HG03095 (cell line): ENCODE results near the gene INTS4.
"Not testable (repeated sequence)": the region's sequence is repeated elsewhere in the genome, so short reads cannot be mapped to it uniquely, and the experiment has no call there.

ENCODE experiments used
- ATAC-seq: cut with Tn5 transposase; IDR thresholded peaks from one replicate; pipeline ENCODE4 v1.9.1; 2021; ENCODE audit warnings: moderate library complexity; ENCODE audit not compliant: unreplicated experiment

INTS4 gene

DNA sequence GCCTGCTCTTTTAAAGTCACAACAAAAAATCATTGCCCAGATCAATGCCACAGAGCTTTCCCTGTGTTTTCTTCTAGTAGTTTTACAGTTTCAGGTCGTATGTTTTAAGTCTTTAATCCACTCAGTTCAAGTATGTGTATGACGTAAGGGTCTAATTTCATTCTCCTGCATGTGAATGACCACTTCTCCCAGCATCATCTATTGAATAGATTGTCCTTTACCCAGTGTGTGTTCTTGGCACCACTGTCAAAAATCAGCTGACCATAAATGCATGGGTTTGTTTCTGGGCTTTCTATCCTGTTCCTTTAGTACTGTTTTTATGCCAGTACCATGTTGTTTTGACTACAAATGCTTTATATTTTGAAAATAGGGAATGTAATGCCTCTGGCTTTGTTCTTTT is 28.1 kb downstream of the INTS4 start:
- no peak for ATAC-seq

DNA sequence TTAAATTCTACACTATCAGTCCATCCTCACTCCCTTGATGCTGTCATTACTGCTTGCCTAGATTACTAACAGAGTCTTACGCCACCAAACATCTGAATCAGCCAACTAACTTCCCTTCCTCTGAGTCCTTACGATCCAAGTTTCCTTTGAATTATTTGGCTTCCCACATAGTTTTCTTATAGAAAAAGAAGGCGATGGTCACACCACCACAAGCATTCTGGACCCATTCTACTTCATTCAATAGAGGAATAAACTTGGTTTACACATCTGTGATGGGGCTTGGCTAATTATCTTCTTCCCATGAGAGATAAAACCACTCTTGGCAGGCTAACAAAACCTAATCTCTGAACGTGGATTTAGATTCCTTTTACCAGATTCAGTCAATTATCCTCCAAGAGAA is 35.0 kb downstream of the INTS4 start:
- ATAC-seq, result no peak

DNA sequence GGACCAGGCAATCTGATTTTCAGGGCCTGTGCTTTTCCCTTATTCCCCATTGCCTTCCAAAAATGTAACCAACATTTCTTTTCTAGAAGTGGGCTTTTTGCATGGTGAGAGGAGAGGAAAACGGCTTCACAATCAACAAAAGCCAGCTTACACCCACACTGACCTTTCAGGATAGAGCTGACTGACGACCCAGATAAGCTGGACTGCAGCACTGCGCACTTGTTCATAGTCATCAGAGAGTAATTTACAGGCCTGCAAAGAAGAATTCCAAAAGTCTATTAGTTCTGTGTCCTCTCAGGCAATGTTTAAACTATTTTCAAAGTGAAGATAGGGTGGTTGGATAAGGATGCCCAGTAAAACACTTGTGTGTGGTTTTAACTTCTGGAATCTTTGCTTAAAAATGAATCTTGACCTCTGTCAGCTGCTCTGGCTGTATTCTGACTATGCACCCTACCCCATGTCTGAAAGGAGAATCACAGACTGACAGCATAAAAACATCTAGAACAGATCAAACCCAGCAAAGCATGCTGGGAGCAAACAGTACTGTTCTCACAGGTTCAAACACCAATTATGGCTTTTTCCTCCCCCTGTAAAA is 35.8 kb downstream of the INTS4 start:
- not testable (repeated sequence) for ATAC-seq

DNA sequence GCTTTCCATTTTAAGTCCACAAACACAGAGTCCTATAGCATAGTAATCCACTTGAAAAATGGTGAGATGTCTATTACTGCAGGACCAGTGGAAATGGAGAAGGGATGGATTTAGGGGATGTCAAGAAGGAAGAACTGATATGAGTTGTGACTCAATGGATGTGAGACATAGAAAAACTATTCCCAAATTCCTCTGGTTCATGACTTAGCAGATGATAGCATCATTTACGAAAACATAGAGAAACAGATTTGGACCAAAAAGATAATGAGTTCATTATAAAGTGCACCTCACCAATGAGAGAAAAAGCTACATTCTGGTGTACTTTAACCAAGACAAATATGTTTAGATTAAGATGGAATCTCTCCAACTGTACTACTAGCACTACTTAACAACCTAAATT is 51.2 kb downstream of the INTS4 start:
- ATAC-seq, result not testable (repeated sequence)

DNA sequence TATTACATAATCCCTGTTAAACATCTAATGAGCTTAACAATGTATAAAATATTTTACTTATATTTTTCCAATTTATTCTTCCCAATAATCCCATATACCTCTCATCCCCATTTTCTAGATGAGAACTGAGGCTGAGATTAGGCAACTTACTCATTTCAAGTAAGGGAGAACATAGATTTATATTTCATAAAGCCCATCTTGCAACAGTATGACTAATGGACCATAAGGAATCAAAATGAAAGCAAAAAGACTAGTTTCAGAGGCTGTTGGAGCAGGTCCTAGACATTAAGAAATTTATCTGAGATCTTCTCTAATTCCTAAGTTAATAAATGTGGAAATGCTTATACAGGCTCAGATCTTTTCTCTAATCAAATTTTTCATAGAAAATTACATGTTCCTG is 52.0 kb downstream of the INTS4 start:
- ATAC-seq, result not testable (repeated sequence)

DNA sequence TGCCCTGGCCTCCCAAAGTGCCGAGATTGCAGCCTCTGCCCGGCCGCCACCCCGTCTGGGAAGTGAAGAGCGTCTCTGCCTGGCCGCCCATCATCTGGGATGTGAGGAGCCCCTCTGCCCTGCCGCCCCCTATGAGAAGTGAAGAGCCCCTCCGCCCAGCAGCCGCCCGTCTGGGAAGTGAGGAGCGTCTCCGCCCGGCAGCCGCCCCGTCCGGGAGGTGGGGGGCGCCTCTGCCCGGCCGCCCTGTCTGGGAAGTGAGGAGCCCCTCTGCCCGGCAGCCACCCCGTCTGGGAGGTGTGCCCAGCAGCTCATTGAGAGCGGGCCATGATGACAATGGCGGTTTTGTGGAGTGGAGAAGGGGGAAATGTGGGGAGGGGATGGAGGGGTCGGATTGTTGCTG is 60.9 kb downstream of the INTS4 start:
- ATAC-seq, result not testable (repeated sequence)

DNA sequence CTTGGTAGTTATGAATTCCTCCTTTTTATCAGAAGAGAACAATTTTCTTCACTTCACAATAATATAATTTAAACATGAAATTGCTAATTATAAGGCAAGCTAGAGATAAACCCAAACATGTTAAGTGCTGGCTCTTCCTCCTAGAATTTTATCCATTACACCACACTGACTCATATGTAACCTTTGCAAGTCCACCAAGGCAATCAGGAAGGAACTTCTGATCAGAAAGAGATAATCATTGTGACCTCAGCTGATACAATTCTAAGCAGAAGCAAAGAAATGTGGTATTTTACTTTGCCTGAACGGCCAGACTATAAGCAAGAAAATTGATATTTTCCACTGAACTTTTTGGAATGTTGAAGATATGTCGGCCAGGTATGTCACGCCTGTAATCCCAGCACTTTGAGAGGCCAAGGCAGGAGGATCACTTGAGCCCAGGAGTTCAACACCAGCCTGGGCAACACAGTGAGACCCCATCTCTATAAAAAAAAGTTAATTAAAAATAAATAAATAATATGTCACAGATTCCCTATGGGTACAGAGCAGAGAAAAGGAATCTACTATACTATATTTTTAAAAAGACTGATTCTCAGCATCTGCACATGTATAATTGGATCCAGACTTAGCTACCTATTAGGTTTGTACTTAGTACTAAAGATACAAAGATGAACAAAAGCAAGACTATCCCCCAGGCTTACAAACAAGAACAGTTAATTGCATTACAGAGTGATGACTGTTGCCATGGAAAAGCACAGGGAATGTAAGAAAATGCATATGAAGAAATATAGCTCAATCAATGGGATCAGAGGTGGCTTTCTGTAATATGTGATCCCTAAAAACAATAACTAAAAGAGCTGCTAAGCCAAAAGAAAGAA is 63.9 kb downstream of the INTS4 start:
- not testable (repeated sequence) for ATAC-seq

DNA sequence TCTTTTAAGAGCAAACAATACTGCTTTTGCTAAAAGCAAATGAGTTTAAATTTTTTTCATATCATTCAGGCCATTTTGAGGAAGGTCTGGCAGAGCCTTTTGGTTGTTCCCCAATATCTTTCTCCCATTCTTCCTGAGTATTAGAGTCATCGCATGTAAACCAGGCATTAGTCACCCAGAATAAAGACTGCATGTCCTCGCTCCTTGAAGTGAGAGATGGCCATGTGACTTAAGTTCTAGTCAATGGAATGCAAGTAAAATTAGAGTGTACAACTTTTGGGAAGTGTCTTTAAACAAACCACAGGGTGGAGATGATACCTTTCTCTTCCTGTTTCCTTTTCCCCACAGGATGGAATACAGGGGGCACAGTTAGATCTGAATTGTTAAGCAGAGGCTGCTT is 76.8 kb downstream of the INTS4 start:
- not testable (repeated sequence) for ATAC-seq

DNA sequence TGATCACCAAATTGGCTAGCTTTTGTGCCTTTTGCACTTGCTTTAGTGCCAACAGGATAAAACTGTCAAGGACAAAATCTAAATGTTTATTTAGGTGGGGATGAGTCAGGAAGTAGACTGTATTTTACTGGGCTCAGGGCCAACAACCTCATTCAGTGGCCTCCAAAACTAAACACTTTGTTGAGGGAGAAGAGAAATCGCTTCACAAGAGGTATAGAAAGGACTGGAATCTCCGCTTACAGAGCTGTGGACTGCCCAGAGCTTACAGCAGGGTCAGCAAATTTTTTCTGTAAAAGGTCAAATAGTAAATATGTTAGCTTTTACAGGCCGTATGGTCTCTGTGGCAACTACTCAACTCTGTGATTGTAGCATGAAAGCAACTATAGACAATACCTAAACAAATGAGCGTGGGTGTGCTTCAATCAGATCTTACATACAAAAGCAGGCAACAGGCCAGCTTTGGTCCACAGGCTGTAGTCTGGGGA is 80.1 kb downstream of the INTS4 start:
- not testable (repeated sequence) for ATAC-seq

DNA sequence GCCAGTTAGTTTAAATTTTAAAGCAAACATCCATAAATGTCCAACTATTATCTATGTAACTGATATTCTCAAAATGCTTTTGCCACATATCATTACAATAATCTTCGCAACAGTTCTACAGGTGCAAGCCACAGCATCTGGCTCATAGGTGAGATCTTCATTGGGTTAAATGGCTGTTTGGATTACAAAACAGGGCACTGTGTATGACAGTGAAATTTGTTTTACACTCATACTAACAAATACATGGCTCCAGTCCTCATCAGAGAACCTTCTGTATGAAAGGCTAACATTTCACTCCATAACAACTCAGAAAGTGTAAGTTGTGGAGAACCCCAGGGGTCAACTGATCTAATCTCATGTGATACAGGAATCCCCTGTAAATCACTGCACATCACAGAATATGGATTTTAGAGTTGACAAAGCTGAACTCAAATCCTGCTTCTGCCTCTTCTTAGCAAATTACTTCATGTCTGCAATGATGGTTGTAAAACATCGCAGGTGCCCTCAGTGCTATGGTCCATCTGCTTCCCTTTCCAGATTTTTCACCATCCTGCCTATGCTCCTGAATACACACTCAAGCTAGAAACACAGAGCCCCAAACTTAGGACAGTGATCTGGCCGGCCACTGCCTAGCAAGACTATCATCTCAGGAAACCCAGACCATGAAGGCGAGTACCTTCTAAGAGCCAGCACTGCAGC is 80.7 kb downstream of the INTS4 start:
- not testable (repeated sequence) for ATAC-seq

DNA sequence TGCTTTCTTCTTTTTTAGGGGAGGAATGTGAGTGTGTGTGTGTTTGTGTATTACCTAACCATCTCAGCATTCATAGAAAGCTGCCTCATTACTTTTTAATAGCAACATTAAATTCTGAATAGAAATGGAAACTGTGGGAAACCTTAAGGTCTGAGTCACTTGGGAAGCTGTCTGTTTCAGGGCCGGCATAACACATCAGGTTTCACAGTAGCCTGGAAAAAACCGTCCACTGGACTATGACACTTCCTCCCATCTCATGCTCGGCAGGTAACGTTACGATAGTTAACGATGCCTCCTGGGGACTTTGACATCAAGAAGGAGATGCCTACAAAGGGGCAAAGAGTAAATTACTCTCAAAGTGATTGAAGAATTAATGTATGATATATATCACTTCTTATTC is 83.6 kb downstream of the INTS4 start:
- not testable (repeated sequence) for ATAC-seq

DNA sequence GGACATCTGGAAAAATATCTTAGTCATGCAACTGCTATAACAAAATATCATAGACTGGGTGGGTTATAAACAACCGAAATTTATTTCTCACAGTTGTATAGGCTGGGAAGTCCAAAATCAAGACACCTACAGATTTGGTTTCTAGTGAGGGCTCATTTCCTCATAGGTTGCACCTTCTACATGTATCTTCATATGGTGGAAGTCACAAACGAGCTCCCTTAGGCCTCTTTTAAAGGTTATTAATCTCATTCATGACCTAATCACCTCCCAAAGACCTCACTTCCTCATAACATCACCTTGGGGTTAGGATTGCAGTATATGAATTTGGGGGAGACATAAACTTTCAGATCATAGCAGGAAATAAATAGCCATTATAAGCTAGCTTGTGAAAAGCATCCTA is 85.2 kb downstream of the INTS4 start:
- ATAC-seq, result no peak

DNA sequence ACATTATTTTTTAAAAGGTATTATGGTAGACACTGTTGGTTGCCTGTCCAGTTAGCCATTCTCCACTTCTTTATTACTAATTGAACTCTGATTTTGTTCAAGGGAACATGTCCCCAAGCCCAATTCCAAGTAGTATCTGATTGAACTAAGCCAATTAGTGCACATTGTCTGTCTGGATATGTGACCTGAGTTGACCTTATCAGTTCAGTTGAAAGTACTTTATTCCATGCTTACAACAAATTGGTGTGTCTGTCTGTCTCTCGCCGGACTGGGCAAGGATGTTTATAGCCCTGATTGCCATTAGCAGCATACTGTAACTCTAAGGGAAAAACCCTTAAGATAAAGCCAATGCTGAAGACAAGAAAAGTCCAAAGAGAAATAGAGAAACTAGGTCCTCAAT is 85.6 kb downstream of the INTS4 start:
- ATAC-seq, result no peak

DNA sequence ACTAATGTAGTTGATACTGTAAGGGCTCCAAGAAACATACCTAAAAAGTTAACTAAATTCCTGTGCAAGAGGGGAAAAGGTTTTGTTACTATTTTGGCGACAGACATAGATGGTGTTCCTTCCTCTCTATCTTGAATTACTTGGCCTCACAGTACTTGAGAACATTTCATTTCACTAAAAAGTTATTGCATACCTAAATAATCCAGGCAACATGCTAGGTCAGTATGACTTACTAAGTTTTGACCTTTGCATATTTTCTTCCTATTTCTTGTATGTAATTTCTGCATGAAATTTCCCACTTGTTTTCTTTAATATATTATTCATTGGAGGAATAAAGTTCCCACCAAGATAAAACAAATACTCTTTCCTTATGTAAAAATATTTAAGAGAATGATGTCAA is 99.5 kb downstream of the INTS4 start:
- ATAC-seq, result not testable (repeated sequence)

DNA sequence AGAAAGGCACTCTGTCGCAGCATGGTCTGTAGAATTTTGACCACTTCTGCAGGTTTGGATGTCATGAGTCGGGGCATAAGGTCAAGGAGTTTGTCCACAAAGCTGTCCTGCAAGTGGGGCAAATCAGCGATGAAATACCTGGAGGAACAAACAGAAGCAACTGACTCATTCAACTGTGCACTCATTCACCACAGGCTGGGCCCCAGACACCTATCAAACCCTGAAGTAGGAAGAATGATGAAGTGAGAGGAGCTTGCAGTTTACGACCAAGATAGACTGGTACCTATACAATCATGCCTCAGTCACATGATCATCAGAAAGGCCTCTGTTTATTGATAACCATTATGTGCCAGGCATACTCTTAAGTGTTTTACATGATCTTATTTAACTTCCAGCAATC is 102.8 kb downstream of the INTS4 start:
- not testable (repeated sequence) for ATAC-seq

DNA sequence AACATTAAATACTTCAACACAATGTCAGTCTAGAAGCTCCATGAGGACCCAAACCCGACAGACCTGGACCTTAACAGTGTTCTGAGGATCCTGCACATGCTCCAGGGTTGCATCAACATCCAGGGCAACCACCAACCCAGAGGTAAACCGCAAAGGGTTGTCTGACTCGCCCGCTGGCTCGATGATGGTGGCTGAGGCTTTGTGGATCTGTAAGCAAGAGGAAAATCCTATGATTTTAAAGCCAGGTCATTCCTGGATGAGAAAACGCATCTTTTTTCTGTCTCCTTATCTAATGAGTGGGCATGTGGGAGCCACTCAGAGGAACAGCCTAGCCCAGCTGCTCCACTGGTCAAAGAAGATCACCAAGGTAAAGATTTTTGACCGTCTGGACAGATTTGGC is 103.2 kb downstream of the INTS4 start:
- ATAC-seq, result not testable (repeated sequence)

DNA sequence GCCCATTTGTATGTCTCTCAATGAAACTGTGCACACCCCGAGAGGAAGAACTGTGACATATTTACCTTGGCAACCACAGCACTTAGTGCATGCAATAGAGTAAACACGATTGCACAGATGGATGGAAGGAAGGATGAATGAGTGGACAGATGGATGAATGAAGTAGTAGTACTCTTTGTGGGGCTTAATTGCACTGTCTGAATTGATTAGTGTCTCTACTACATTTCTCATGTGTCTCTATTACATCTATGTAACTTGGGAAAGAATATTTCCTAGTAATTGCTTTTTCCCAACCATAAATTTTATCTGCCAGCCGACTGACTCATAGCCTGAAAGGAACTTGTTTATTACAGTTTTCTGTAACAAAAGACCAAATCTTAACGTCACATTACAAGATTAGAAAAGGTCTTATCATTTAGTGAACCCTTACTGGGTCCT is 103.8 kb downstream of the INTS4 start:
- not testable (repeated sequence) for ATAC-seq

DNA sequence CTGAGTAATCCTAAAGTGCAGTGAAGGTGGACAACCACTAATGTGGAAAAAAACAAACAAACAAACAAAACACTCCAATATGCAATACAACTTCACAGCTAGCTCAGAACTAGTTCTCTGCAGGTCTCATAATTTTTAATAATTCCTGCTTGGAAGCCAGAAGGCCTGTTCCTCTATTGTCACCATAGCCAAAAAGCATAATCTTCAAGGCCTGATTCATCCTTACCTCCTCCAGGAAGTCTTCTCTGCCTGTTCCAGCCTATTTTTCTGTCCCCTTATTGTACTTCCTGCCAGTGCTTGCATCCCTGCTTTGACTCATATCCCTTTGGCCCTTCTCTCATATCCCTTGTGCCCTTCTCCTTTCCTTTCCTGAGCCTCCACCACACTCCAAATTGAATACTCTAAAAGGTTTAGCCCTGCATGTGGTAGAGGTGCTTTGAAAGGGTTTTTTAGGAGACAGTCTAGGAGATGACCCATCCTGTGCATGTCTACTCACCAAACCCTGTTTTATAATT is 104.3 kb downstream of the INTS4 start:
- not testable (repeated sequence) for ATAC-seq

DNA sequence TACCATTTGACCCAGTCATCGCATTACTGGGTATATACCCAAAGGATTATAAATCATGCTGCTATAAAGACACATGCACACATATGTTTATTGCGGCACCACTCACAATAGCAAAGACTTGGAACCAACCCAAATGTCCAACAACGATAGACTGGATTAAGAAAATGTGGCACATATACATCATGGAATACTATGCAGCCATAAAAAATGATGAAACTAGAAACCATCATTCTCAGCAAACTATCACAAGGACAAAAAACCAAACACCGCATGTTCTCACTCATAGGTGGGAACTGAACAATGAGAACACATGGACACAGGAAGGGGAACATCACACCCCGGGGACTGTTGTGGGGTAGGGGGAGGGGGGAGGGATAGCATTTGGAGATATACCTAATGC is 105.4 kb downstream of the INTS4 start:
- ATAC-seq, result not testable (repeated sequence)

DNA sequence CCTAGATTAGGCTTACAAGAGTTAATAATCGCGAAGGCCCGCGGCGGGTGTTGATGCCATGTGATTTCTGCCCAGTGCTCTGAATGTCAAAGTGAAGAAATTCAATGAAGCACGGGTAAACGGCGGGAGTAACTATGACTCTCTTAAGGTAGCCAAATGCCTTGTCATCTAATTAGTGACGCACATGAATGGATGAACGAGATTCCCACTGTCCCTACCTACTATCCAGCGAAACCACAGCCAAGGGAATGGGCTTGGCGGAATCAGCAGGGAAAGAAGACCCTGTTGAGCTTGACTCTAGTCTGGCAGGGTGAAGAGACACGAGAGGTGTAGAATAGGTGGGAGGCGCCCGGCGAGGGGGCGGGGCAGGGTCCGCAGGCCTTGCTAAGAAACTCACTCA is 108.1 kb downstream of the INTS4 start:
- ATAC-seq, result no peak

DNA sequence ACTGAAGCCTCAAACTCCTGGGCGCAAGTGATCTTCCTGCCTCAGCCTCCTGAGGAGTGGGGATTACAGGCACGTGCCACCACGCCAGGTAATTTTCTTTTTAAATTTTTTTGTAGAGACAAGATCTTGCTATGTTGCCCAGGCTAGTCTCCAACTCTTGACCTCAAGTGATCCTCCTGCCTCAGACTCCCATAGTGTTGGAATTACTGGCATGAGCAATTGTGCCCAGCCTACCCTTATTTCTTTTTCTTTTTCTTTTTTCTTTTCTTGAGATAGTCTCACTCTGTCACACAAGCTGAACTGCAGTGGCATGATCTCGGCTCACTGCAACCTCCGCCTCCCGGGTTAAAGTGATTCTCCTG is 109.7 kb downstream of the INTS4 start:
- ATAC-seq, result no peak
